AG09309 (cell line): Measurements from ENCODE around the gene NLRP11.
"Not testable (repeated sequence)": the region's sequence is repeated elsewhere in the genome, so short reads cannot be mapped to it uniquely, and the experiment has no call there.

Source experiments
- DNase-seq: peaks from one replicate; pipeline ENCODE4 v3.0.0-alpha.2; 2010; ENCODE audit warnings: low read depth
- H3K4me3 ChIP-seq: 2 replicates; pipeline ENCODE4 v1.5.1; 2011; ENCODE audit warnings: mild to moderate bottlenecking, low read depth, low read length, moderate library complexity; ENCODE audit not compliant: control insufficient read depth
- TF ChIP-seq, protein P1 (sequence below): IDR thresholded peaks from 2 replicates; pipeline ENCODE4 v1.5.1; 2011; ENCODE audit warnings: mild to moderate bottlenecking, low read depth, low read length, inconsistent platforms; ENCODE audit not compliant: insufficient read depth, control insufficient read depth; ENCODE audit errors: missing control alignments

NLRP11 gene

DNA sequence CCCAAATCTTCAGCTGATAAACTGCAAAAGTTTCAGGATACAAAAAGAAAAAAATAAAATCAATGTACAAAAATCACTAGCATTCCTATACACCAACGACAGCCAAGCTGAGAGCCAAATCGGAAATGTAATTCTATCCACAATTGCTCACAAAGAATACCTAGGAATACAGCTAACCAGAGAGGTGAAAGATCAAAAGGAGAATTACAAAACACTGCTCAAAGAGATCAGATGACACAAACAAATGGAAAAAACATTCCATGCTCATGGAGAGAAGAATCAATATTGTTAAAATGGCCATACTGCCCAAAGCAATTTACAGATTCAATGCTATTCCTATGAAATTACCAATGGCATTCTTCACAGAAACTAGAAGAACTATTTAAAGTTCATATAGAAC, 29.5 kb downstream of the NLRP11 start:
- TF ChIP-seq, protein P1, sequence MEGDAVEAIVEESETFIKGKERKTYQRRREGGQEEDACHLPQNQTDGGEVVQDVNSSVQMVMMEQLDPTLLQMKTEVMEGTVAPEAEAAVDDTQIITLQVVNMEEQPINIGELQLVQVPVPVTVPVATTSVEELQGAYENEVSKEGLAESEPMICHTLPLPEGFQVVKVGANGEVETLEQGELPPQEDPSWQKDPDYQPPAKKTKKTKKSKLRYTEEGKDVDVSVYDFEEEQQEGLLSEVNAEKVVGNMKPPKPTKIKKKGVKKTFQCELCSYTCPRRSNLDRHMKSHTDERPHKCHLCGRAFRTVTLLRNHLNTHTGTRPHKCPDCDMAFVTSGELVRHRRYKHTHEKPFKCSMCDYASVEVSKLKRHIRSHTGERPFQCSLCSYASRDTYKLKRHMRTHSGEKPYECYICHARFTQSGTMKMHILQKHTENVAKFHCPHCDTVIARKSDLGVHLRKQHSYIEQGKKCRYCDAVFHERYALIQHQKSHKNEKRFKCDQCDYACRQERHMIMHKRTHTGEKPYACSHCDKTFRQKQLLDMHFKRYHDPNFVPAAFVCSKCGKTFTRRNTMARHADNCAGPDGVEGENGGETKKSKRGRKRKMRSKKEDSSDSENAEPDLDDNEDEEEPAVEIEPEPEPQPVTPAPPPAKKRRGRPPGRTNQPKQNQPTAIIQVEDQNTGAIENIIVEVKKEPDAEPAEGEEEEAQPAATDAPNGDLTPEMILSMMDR: no peak
- no peak overlapping the region for H3K4me3 ChIP-seq
- DNase-seq: no peak

DNA sequence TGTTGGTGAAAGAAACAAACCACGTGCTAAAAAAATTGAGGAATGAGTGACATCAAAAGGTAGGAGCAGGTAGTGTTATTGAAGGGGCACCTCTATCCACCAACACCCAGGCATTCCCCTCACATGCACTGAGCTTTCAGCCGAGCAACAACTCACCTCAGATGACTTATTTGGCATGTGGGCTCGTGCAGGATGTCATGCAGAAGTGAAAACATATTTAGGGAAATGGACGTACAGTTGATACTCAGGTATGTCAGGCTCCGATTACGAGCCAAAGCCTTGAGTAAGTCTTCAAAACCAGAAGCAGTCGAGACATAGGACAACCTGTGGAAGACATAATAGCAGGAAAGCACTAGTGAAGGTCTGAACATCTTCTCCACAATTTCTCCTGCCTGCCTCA, 30.4 kb downstream of the NLRP11 start:
- H3K4me3 ChIP-seq: no peak overlapping the region
- DNase-seq: no peak
- TF ChIP-seq, protein P1: no peak

DNA sequence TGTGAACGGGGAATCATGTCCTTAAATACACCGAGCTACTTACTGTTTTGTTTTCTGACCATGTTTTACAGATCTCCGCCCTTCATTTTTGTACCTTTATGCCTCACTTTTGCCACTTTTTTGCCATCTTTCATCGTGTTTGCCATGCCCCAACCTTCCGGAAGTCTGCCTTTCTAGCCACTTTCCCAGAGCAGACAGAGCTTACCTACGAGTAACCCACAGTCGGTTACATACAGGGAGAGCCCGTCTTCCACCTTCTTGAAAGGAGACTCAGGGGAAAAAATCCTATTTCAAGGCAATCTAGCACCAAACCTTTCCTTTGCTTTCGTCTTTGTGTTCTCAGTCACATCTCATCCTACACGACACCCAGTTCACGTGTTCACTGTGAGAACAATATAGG, 36.8 kb downstream of the NLRP11 start:
- TF ChIP-seq, protein P1: no peak
- no peak overlapping the region for H3K4me3 ChIP-seq
- no peak for DNase-seq

DNA sequence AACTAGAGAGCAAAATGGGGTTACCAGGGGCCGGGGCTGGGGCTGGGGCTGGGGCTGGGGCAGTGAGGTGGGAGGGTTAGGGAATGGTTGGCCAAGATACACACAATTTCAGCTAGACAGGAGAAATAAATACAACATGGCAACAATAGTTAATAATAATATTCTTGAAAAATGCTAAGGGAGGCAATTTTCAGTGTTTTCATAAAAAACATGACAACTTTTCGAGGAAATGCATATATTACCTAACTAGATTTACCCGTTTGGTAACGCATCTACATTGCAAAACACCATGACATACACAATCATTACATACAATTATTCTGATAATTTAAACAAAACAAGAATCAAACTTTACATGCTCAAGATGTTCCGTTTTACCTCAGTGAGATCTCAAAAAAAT, 50.7 kb downstream of the NLRP11 start:
- TF ChIP-seq, protein P1: no peak
- DNase-seq: no peak
- H3K4me3 ChIP-seq: no peak overlapping the region

DNA sequence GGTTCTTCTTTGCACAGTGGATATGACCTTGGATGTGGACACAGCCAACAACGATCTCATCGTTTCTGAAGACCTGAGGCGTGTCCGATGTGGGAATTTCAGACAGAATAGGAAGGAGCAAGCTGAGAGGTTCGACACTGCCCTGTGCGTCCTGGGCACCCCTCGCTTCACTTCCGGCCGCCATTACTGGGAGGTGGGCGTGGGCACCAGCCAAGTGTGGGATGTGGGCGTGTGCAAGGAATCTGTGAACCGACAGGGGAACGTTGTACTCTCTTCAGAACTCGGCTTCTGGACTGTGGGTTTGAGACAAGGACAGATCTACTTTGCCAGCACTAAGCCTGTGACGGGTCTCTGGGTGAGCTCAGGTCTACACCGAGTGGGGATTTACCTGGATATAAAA, 53.5 kb downstream of the NLRP11 start:
- TF ChIP-seq, protein P1: no peak
- no peak overlapping the region for H3K4me3 ChIP-seq
- no peak for DNase-seq

DNA sequence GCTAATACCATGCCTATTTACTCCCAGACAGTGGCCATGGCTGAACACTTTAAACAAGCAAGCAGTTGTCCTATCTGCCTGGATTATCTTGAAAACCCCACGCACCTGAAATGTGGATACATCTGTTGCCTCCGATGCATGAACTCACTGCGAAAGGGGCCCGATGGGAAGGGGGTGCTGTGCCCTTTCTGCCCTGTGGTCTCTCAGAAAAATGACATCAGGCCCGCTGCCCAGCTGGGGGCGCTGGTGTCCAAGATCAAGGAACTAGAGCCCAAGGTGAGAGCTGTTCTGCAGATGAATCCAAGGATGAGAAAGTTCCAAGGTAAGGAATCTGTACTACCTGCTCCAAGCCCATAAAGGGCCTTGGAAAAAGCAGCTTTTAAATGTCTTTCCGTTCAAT, 54.3 kb downstream of the NLRP11 start:
- H3K4me3 ChIP-seq: no peak overlapping the region
- TF ChIP-seq, protein P1: no peak
- DNase-seq: no peak

DNA sequence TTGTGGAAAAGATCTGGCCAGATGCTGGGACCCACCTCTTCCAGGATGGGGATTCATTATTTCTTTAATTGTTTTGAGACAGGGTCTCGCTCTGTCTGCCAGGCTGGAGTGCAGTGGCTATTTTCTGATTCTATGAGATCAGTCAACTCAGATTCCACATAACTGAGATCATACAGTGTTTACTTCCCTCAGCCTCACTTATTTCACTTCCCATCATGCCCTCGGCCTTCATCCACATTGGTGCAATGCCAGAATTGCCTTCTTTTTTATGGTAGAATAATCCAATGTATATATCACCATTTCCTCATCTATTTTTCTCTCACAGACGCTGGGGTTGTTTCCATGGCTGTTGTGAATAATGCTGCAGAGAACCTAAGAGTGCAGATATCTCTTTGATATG, 62.2 kb downstream of the NLRP11 start:
- not testable (repeated sequence) for H3K4me3 ChIP-seq, DNase-seq

DNA sequence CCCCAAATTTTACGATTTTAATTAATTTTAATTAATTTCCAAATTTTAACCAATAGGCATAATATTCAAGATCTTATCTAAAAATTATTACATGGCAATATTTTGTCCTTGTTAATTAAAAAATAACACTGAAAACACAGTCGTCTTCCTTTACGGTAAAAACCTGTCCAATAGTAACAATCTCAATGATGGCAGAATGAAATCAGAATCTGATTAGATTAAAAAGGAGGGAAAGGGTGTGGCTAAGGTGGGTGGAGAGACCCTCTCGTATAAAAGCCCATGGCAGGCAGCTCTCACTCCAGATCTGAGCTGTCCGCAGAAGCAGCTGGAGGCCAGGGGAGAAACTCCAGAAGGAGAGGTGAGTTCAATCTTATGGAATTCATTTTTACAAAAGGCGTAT, 63.0 kb downstream of the NLRP11 start, which contains the start of gene RFPL4AL1:
Gene RFPL4AL1 (plus strand): TSS at position 301 of the 400 bp plus-strand sequence. CDS start 2,687 bp downstream, outside the sequence.
- not testable (repeated sequence) for H3K4me3 ChIP-seq, DNase-seq
